Measurements from ENCODE around the gene ABCA13.

The ABCA13 gene

DNA sequence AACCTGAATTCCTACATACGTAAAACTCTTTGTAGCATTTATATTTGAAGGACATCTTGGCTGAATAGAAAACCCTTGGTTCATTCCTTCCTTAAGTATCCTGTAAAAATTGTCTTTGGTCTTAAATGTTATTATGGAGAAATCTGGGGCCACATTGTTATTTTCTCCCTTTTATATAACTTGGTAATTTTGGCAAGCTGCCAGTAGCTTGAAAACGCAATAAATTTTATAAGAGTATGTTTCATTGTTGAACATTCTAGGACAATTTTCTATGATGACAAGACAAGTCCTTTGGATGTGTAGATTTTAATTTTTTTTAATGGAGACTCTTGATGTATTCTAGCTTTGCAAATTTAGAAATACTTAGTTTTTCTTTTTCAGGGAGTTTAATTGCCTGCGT is 191.9 kb downstream of the ABCA13 start (continued):
- TF ChIP-seq, protein P1, sequence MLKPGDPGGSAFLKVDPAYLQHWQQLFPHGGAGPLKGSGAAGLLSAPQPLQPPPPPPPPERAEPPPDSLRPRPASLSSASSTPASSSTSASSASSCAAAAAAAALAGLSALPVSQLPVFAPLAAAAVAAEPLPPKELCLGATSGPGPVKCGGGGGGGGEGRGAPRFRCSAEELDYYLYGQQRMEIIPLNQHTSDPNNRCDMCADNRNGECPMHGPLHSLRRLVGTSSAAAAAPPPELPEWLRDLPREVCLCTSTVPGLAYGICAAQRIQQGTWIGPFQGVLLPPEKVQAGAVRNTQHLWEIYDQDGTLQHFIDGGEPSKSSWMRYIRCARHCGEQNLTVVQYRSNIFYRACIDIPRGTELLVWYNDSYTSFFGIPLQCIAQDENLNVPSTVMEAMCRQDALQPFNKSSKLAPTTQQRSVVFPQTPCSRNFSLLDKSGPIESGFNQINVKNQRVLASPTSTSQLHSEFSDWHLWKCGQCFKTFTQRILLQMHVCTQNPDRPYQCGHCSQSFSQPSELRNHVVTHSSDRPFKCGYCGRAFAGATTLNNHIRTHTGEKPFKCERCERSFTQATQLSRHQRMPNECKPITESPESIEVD (tag by site-specific recombination; IDR thresholded peaks at IDR 0.05) = no peak
- TF ChIP-seq ZNF214 (tag by site-specific recombination; IDR thresholded peaks at IDR 0.05; ENCODE audit: borderline replicate concordance) (no peak), ZNF132 (tag by site-specific recombination; IDR thresholded peaks at IDR 0.05; ENCODE audit: borderline replicate concordance) (no peak)

DNA sequence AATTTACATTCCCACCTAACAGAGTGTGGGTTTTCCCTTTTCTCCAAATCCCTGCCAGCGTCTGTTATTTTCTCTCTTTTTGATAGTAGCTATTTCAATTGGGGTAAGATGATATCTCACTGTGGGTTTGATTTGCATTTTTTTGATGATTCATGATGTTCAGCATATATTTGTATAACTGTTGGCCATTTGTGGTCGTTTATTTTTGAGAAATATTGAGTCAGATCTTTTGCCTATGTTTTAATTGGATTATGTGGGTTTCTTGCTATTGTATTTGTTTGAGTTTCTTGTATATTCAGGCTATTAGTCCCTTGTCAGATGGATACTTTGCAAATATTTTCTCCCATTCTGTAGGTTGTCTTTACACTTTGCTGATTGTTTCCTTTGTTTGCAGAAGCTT is 193.8 kb downstream of the ABCA13 start:
- ChIA-PET CTCF (interaction anchor here (0.6 kb wide), 1 partner anchor 37 kb away, joined by 3 read pairs; no protein-coding TSS in a partner anchor), POLR2A (no interaction called here)
- Histone ChIP-seq H3K9me3 (ENCODE audit: control insufficient read depth, insufficient read depth, low read depth, low read length) (no peaks in the 10 kb centered on the region), H3K4me1 (ENCODE audit: control insufficient read depth, insufficient read depth, low read length) (no peaks in the 10 kb centered on the region), H3K27ac (ENCODE audit: extremely low read depth, low read depth, low read length) (no peak overlapping the region), H3K4me3 (ENCODE audit: low read depth, low read length) (no peak overlapping the region), H3K36me3 (ENCODE audit: control insufficient read depth in 2 of 2, insufficient read depth in 1 of 2, low read length in 2 of 2) (no peaks in the 10 kb centered on the region)
- TF ChIP-seq ZNF10 (tag by site-specific recombination; IDR thresholded peaks at IDR 0.05) (no peak), PRDM1 (tag by site-specific recombination; IDR thresholded peaks at IDR 0.05) (no peak), ZNF776 (tag by site-specific recombination; IDR thresholded peaks at IDR 0.05; ENCODE audit: borderline replicate concordance) (no peak), ZNF621 (tag by site-specific recombination; IDR thresholded peaks at IDR 0.05) (no peak), ZNF23 (tag by site-specific recombination; IDR thresholded peaks at IDR 0.05; ENCODE audit: borderline replicate concordance) (no peak), CTCF (tag by site-specific recombination; IDR thresholded peaks at IDR 0.05) (no peak), ZNF416 (tag by site-specific recombination; IDR thresholded peaks at IDR 0.05) (no peak), INSM2 (tag by site-specific recombination; IDR thresholded peaks at IDR 0.05) (no peak), REPIN1 (tag by site-specific recombination; IDR thresholded peaks at IDR 0.05; ENCODE audit: low read depth) (no peak), ZNF585B (tag by site-specific recombination; IDR thresholded peaks at IDR 0.05) (no peak)
- TF ChIP-seq, protein P2, sequence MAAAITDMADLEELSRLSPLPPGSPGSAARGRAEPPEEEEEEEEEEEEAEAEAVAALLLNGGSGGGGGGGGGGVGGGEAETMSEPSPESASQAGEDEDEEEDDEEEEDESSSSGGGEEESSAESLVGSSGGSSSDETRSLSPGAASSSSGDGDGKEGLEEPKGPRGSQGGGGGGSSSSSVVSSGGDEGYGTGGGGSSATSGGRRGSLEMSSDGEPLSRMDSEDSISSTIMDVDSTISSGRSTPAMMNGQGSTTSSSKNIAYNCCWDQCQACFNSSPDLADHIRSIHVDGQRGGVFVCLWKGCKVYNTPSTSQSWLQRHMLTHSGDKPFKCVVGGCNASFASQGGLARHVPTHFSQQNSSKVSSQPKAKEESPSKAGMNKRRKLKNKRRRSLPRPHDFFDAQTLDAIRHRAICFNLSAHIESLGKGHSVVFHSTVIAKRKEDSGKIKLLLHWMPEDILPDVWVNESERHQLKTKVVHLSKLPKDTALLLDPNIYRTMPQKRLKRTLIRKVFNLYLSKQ (tag by site-specific recombination; IDR thresholded peaks at IDR 0.05; ENCODE audit: borderline replicate concordance) = no peak

DNA sequence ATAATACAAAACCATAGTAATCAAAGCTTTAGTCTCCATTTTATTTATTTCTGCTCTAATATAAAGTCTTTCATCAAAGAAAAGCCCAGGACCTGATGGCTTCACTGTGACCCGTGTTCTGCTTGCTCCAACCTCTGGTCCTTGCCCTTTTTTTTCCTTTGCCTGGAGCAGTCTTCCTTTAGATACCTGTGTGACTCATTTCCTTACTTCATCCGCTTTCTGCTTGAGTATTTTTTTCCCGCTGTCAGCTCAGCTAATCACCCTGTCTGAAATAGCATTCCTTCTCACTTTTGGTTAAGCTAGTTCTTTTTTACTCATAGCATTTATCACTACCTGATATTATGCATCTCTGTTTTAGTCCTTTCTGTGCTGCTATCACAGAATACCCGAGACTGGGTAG is 194.8 kb downstream of the ABCA13 start:
- Histone ChIP-seq H3K4me3 (ENCODE audit: low read depth, low read length) (no peak overlapping the region), H3K9me3 (ENCODE audit: control insufficient read depth, insufficient read depth, low read depth, low read length) (no peaks in the 10 kb centered on the region), H3K4me1 (ENCODE audit: control insufficient read depth, insufficient read depth, low read length) (no peaks in the 10 kb centered on the region), H3K27ac (ENCODE audit: extremely low read depth, low read depth, low read length) (no peak overlapping the region), H3K36me3 (ENCODE audit: control insufficient read depth in 2 of 2, insufficient read depth in 1 of 2, low read length in 2 of 2) (no peaks in the 10 kb centered on the region)
- CTCF ChIA-PET = no interaction called here
- POLR2A ChIA-PET = no interaction called here
- TF ChIP-seq ZNF623 (tag by site-specific recombination; IDR thresholded peaks at IDR 0.05) (no peak), ZNF214 (tag by site-specific recombination; IDR thresholded peaks at IDR 0.05; ENCODE audit: borderline replicate concordance) (no peak), ZNF600 (tag by site-specific recombination; IDR thresholded peaks at IDR 0.05) (no peak), PRDM4 (tag by site-specific recombination; IDR thresholded peaks at IDR 0.05) (no peak), ZNF776 (tag by site-specific recombination; IDR thresholded peaks at IDR 0.05; ENCODE audit: borderline replicate concordance) (no peak), ZNF10 (tag by site-specific recombination; IDR thresholded peaks at IDR 0.05) (no peak), ZNF530 (tag by site-specific recombination; IDR thresholded peaks at IDR 0.05; ENCODE audit: low read depth) (no peak)
